ENCODE results near the gene SLC25A21.
"Not testable (repeated sequence)": the region's sequence is repeated elsewhere in the genome, so short reads cannot be mapped to it uniquely, and the experiment has no call there.

The SLC25A21 gene

GRCh38 chr14:37083599-37083998 is 88.8 kb downstream of the SLC25A21 start:
- no peak for DNase-seq

GRCh38 chr14:37082449-37082848 is 90.0 kb downstream of the SLC25A21 start:
- DNase-seq, result no peak

- DNase-seq, result no peak
Observed at GRCh38 chr14:37081856-37082255, 90.5 kb downstream of the SLC25A21 start.

GRCh38 chr14:37081218-37081617 is 91.2 kb downstream of the SLC25A21 start:
- DNase-seq, result no peak

- DNase-seq, result no peak
Observed at GRCh38 chr14:37078131-37078530, 94.3 kb downstream of the SLC25A21 start.

GRCh38 chr14:37074320-37074719 is 98.1 kb downstream of the SLC25A21 start:
- DNase-seq, result not testable (repeated sequence)

GRCh38 chr14:37063467-37064240 is 108.8 kb downstream of the SLC25A21 start:
- DNase-seq, result no peak

GRCh38 chr14:37062191-37062803 is 110.1 kb downstream of the SLC25A21 start:
- no peak for DNase-seq

GRCh38 chr14:37061697-37062096 is 110.7 kb downstream of the SLC25A21 start:
- DNase-seq, result no peak

- no peak for DNase-seq
Observed at GRCh38 chr14:37060496-37061260, 111.7 kb downstream of the SLC25A21 start.

- no peak for DNase-seq
Observed at GRCh38 chr14:37057776-37058175, 114.6 kb downstream of the SLC25A21 start.

GRCh38 chr14:37056473-37056872 is 115.9 kb downstream of the SLC25A21 start:
- no peak for DNase-seq

- DNase-seq, result no peak
Observed at GRCh38 chr14:37054869-37055268, 117.5 kb downstream of the SLC25A21 start.

- no peak for DNase-seq
Observed at GRCh38 chr14:37054144-37054543, 118.3 kb downstream of the SLC25A21 start.

- DNase-seq, result no peak
Observed at GRCh38 chr14:37051680-37052079, 120.7 kb downstream of the SLC25A21 start.

GRCh38 chr14:37051153-37051552 is 121.3 kb downstream of the SLC25A21 start:
- no peak for DNase-seq

- DNase-seq, result no peak
Observed at GRCh38 chr14:37048666-37049071, 123.7 kb downstream of the SLC25A21 start.

GRCh38 chr14:37047996-37048395 is 124.4 kb downstream of the SLC25A21 start:
- DNase-seq, result no peak

- DNase-seq, result no peak
Observed at GRCh38 chr14:37047226-37047625, 125.2 kb downstream of the SLC25A21 start.

- no peak for DNase-seq
Observed at GRCh38 chr14:37046815-37047214, 125.6 kb downstream of the SLC25A21 start.

- DNase-seq, result no peak
Observed at GRCh38 chr14:37045340-37046061, 126.9 kb downstream of the SLC25A21 start.

GRCh38 chr14:37037636-37038387 is 134.6 kb downstream of the SLC25A21 start:
- peak; percentile 11 for DNase-seq
